HG03066 (cell line): Measurements from ENCODE around the gene RAMP1.
"Not testable (repeated sequence)": the region's sequence is repeated elsewhere in the genome, so short reads cannot be mapped to it uniquely, and the experiment has no call there.

Source experiments
- ATAC-seq: cut with Tn5 transposase; IDR thresholded peaks from one replicate; pipeline ENCODE4 v1.9.1; 2021; ENCODE audit warnings: low read depth; ENCODE audit not compliant: unreplicated experiment

RAMP1 gene

GRCh38 chr2:237940828-237941227, 81.4 kb downstream of the RAMP1 start:
- ATAC-seq, result no peak

GRCh38 chr2:237941239-237941638, 81.8 kb downstream of the RAMP1 start:
- no peak for ATAC-seq

DNA sequence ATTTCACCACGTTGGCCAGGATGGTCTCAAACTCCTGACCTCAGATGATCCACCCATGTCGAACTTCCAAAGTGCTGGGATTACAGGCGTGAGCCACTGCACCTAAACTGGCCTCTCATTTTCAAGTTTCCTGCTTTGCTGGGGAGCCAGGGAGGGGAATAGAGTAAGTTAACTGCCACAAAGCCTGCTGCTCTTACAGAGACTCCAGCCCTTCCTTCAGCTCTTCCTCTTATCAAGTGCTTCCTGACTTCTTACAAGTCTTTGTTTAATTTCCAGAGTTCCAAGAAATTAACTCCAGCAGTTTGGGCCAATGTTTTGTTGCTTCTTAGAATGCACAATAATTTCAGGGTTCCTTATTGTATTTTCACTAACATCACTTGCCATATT, 83.1 kb downstream of the RAMP1 start:
- no peak for ATAC-seq

GRCh38 chr2:237943395-237944094, 84.1 kb downstream of the RAMP1 start:
- no peak for ATAC-seq

- ATAC-seq, result no peak
Observed at GRCh38 chr2:237944302-237944701, 84.9 kb downstream of the RAMP1 start.

DNA sequence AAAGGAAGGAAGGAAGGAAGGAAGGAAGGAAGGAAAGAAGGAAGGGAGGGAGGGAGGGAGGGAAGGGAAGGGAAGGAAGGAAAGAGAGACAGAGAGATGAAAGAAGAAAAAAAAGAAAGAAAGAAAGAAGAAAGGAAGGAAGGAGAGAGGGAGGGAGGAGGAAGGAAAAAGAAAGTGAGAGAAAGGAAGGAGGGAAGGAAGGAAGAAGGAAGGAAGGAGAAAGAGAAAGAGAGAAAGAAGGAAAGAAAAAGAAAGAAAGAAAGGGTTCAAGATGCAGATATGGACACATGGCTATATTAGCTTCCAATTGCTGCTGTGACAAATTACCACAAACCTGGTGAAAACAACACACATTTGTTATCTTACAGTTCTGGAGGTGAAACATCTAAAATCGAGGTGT, 87.0 kb downstream of the RAMP1 start:
- ATAC-seq, result no peak

DNA sequence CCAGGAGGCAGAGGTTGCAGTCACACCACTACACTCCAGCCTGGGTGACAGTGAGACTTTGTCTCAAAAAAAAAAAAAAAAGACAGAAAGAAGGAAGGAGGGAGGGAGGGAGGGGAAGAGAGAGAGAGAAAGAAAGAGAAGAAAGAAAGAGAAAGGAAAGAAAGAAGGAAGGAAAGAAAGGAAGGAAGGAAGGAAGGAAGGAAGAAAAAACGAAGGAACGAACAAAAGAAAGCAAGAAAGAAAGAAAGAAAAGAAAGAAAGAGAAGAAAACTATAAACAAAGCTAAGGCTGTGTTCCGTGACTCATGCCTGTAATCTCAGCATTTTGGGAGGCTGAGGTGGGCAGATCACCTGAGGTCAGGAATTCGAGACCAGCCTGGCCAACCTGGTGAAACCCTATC, 91.9 kb downstream of the RAMP1 start:
- not testable (repeated sequence) for ATAC-seq

DNA sequence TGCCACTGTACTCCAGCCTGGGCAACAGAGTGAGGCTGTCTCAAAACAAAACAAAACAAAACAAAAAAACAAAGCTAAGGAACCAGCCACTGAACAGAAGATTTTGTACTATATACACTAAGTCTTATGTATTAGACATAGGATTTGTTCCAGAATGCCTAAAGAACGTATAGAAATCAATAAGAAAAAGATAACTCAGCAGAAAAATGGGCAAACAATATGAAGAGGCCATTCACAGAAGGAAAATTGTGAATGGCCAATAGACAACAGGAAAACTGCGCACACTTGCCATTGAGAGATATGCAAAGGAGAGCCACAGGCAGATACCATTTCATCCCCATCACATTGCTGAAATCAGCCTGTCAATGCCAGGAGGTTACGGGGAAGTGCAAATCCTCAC, 92.5 kb downstream of the RAMP1 start:
- ATAC-seq, result no peak

GRCh38 chr2:237952851-237953250, 93.4 kb downstream of the RAMP1 start:
- ATAC-seq, result no peak

- no peak for ATAC-seq
Observed at GRCh38 chr2:237955640-237956401, 96.4 kb downstream of the RAMP1 start.

GRCh38 chr2:237956402-237956736, 96.9 kb downstream of the RAMP1 start:
- ATAC-seq, result no peak

DNA sequence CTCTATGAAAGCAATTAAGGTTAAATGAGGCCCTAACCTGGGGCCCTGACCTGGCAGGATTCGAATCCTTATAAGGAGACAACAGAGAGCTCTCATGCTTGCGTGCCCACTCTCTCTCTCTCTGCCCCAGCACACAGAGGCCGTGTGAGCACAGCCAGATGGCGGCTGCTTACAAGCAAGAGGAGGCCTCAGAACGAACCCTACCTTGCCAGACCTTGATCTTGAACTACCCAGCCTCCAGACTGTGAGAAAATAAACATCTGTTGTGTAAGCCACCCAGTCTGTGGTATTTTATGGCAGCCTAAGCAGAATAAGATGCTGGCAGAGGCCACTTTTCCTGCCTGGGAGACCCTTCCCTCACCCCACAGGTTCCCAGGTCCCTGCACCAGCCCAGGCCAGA, 102.2 kb downstream of the RAMP1 start:
- no peak for ATAC-seq
